ENCODE data around the gene CD38.

Gene CD38

GRCh38 chr4:15774020-15774420, 4.1 kb upstream of the CD38 start:
- no peak for DNase-seq (ENCODE audit: low read depth)
- no peak overlapping the region for H3K4me3 ChIP-seq (replicated peaks; ENCODE audit: low read depth, low read length)
- no peak for TF ChIP-seq CTCF (IDR thresholded peaks at IDR 0.05; ENCODE audit: low read length, missing control alignments)

DNA sequence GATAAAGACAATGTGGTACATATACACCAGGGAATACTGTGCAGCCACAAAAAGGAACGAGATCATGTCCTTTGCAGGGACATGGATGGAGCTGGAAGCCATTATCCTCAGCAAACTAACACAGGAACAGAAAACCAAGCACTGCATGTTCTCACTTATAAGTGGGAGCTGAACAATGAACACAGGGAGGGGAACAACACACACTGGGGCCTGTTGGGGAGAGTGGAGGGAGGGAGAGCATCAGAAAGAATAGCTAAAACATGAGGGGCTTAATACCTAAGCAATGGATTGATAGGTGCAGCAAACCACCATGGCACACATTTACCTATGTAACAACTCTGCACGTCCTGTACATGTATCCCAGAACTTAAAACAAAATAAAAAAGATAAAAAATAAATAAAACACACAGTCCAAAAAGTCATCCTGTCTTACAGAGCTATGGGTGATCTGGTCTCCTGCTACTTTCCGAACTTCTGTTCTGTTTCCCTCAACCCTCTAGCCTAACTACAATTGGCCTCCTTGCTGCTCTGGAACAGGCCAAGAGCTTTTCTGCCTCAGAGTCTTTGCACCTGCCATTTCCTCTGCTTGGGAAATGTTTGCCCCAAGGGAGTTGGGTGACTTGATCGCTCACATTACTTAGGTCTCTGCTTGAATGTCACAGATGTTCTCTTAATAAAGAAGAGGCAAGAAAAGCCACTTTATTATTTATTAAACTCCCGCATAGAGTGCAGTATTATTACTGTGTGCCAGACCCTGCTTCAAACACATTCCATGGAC, 1.1 kb upstream of the CD38 start:
- TF ChIP-seq CTCF (IDR thresholded peaks at IDR 0.05; ENCODE audit: low read length, missing control alignments), result no peak
- DNase-seq (ENCODE audit: low read depth), result no peak

GRCh38 chr4:15777697-15778288, 335 bp upstream of the CD38 start:
- DNase-seq (ENCODE audit: low read depth), result no peak
- peak overlapping the region; percentile 52 for H3K4me3 ChIP-seq (replicated peaks; ENCODE audit: low read depth, low read length)
- no peak for TF ChIP-seq CTCF (IDR thresholded peaks at IDR 0.05; ENCODE audit: low read length, missing control alignments)

More for the DNA sequence above, 1.1 kb upstream of the CD38 start:
- H3K4me3 ChIP-seq (replicated peaks; ENCODE audit: low read depth, low read length), result no peak overlapping the region

- TF ChIP-seq CTCF (IDR thresholded peaks at IDR 0.05; ENCODE audit: low read length, missing control alignments), result peak; percentile 65
- peak overlapping the region; percentile 52 for H3K4me3 ChIP-seq (replicated peaks; ENCODE audit: low read depth, low read length)
- peak; percentile 81 for DNase-seq (ENCODE audit: low read depth)
Observed at GRCh38 chr4:15779306-15779705, 1.2 kb downstream of the CD38 start.

- H3K4me3 ChIP-seq (replicated peaks; ENCODE audit: low read depth, low read length), result peak overlapping the region; percentile 52
- no peak for DNase-seq (ENCODE audit: low read depth)
- TF ChIP-seq CTCF (IDR thresholded peaks at IDR 0.05; ENCODE audit: low read length, missing control alignments), result no peak
Observed at GRCh38 chr4:15779809-15780208, 1.7 kb downstream of the CD38 start.

DNA sequence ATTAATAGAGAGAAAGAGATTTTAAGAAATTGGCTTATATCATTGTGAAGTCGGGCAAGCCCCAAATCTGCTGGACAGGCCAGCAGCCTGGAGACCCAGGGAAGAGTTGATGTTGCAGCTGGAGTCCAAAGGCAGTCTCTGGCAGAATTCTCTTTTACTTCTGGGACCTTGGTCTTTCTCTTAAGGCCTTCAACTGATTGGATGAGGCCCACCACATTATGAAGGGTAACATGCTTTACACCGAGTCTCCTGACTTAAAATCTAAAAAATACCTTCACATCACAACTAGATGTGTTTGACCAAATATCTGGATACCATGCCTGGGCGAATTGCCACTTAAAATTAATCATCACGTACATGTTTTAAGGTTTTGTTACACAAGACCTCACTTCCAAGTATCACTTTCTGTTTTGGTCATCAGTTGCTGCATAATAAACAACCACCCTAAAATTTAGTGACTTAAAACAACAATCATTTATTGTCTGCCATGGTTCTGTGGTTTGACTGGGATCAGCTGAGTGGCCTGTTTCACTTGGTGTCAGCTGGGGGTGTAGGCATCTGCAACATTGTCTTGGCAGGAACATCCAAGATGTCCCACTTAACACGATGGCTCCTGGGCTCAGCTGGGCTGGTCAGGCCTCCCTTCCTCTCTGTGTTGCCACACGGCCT, 3.4 kb downstream of the CD38 start:
- no peak overlapping the region for H3K4me3 ChIP-seq (replicated peaks; ENCODE audit: low read depth, low read length)
- no peak for TF ChIP-seq CTCF (IDR thresholded peaks at IDR 0.05; ENCODE audit: low read length, missing control alignments)
- DNase-seq (ENCODE audit: low read depth), result no peak
